ENCODE data around the gene PGK1. TPM values are rescaled to one million over a fixed set of nuclear protein-coding genes. Genes with fewer than 3 reads are reported as not detected.

Gene PGK1
- total and polyA plus RNA-seq, 4 donors: 70.3 to 172 (median 144) TPM

DNA sequence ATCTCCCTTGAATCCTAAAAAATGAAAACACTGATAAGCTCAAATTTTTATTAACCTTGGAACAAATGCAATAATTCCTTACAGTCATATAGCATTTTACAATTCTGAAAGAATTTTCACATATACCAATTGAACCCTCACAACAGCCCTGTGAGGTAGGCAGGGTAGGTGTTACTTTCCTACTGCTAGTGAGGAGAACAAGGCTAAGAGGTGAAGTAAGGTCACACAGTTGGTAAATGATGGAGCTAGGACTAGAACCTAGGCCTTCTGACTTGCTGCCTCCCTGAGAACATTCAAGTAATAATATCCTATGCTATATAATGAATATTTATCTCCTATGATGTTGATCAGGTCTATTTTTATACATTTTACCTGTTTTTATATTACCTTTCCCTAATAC, 25.7 kb downstream of the PGK1 start:
- Histone ChIP-seq H3K4me1 (ENCODE audit: control insufficient read depth in 4 of 4, insufficient read depth in 4 of 4, low read length in 3 of 4) (no peaks in the 10 kb centered on the region), H3K4me3 (ENCODE audit: low read depth in 1 of 3, low read length in 3 of 3) (no peak overlapping the region), H3K9me3 (ENCODE audit: control insufficient read depth in 4 of 4, low read length in 3 of 4) (no peaks in the 10 kb centered on the region), H3K27me3 (ENCODE audit: control insufficient read depth in 4 of 4, insufficient read depth in 4 of 4, low read length in 3 of 4) (peaks cover 0 to 2% (median 0%) of the 10 kb centered on the region in 4 donors), H3K27ac (ENCODE audit: low read depth in 1 of 2, low read length in 2 of 2) (no peak overlapping the region), H3K36me3 (ENCODE audit: control insufficient read depth in 4 of 4, insufficient read depth in 3 of 4, low read depth in 1 of 4, low read length in 3 of 4) (peaks cover 2 to 31% (median 14%) of the 10 kb centered on the region in 4 donors), H3K9ac (ENCODE audit: low read depth in 1 of 2, low read length in 2 of 2) (no peak overlapping the region)
- DNase-seq (ENCODE audit: low spot score): no peak
- no peak for TF ChIP-seq EGR1 (IDR thresholded peaks at IDR 0.05; ENCODE audit: low read depth in 2 of 2)
- no peak for TF ChIP-seq MAX (IDR thresholded peaks at IDR 0.05)
- TF ChIP-seq, protein P1, sequence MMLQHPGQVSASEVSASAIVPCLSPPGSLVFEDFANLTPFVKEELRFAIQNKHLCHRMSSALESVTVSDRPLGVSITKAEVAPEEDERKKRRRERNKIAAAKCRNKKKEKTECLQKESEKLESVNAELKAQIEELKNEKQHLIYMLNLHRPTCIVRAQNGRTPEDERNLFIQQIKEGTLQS (IDR thresholded peaks at IDR 0.05): no peak
- TF ChIP-seq, protein P2, sequence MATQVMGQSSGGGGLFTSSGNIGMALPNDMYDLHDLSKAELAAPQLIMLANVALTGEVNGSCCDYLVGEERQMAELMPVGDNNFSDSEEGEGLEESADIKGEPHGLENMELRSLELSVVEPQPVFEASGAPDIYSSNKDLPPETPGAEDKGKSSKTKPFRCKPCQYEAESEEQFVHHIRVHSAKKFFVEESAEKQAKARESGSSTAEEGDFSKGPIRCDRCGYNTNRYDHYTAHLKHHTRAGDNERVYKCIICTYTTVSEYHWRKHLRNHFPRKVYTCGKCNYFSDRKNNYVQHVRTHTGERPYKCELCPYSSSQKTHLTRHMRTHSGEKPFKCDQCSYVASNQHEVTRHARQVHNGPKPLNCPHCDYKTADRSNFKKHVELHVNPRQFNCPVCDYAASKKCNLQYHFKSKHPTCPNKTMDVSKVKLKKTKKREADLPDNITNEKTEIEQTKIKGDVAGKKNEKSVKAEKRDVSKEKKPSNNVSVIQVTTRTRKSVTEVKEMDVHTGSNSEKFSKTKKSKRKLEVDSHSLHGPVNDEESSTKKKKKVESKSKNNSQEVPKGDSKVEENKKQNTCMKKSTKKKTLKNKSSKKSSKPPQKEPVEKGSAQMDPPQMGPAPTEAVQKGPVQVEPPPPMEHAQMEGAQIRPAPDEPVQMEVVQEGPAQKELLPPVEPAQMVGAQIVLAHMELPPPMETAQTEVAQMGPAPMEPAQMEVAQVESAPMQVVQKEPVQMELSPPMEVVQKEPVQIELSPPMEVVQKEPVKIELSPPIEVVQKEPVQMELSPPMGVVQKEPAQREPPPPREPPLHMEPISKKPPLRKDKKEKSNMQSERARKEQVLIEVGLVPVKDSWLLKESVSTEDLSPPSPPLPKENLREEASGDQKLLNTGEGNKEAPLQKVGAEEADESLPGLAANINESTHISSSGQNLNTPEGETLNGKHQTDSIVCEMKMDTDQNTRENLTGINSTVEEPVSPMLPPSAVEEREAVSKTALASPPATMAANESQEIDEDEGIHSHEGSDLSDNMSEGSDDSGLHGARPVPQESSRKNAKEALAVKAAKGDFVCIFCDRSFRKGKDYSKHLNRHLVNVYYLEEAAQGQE (IDR thresholded peaks at IDR 0.05): no peak
- no peak for TF ChIP-seq SP1 (IDR thresholded peaks at IDR 0.05)
- no peak for TF ChIP-seq FOXA1 (IDR thresholded peaks at IDR 0.05)
- no peak for TF ChIP-seq TAF1 (conservative IDR thresholded peaks at IDR 0.05)
- TF ChIP-seq CTCF (IDR thresholded peaks at IDR 0.05; ENCODE audit: low read depth, low read length, missing input control): no peak
- no peak for TF ChIP-seq GABPA (IDR thresholded peaks at IDR 0.05 in 1 of 2, conservative IDR thresholded peaks at IDR 0.05 in 1 of 2)
- no peak for TF ChIP-seq HNF4A (conservative IDR thresholded peaks at IDR 0.05)
- no peak for TF ChIP-seq ZBTB33 (IDR thresholded peaks at IDR 0.05)
- TF ChIP-seq FOXA2 (IDR thresholded peaks at IDR 0.05): no peak
- TF ChIP-seq RXRA (IDR thresholded peaks at IDR 0.05): no peak
- no peak for TF ChIP-seq NR2F2 (IDR thresholded peaks at IDR 0.05)
- no peak for TF ChIP-seq RAD21 (IDR thresholded peaks at IDR 0.05)
- no peak for TF ChIP-seq YY1 (IDR thresholded peaks at IDR 0.05)
- no peak for TF ChIP-seq HNF4G (IDR thresholded peaks at IDR 0.05)

DNA sequence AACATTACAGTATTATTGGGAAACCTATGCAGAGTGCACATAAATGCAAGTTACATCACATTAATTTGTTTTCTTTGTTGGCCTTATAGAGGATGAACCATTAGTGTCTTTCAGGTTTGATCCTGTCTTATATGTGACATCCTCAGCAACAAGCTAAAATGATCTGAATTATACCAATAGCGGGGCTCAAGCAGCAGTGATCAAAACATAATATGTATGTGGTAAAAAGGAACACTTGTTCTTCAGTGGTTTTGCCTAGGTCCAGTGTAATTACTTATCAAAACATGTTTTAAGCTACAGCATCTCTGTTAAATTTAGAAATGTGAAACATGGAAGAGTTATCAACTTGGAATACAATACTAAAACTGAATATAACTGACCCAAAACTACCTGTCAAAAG, 26.3 kb downstream of the PGK1 start:
- 98% methylated on average over 1 of the region's 1 CpG for WGBS
- Histone ChIP-seq H3K4me3 (ENCODE audit: low read depth in 1 of 3, low read length in 3 of 3) (no peak overlapping the region), H3K27ac (ENCODE audit: low read depth in 1 of 2, low read length in 2 of 2) (no peak overlapping the region), H3K9ac (ENCODE audit: low read depth in 1 of 2, low read length in 2 of 2) (no peak overlapping the region), H3K36me3 (ENCODE audit: control insufficient read depth in 4 of 4, insufficient read depth in 3 of 4, low read depth in 1 of 4, low read length in 3 of 4) (peaks cover 2 to 24% (median 11%) of the 10 kb centered on the region in 4 donors), H3K4me1 (ENCODE audit: control insufficient read depth in 4 of 4, insufficient read depth in 4 of 4, low read length in 3 of 4) (no peaks in the 10 kb centered on the region), H3K9me3 (ENCODE audit: control insufficient read depth in 4 of 4, low read length in 3 of 4) (no peaks in the 10 kb centered on the region), H3K27me3 (ENCODE audit: control insufficient read depth in 4 of 4, insufficient read depth in 4 of 4, low read length in 3 of 4) (peaks cover 0 to 2% (median 0%) of the 10 kb centered on the region in 4 donors)
- DNase-seq (ENCODE audit: low spot score): no peak
- TF ChIP-seq RAD21 (IDR thresholded peaks at IDR 0.05): no peak
- TF ChIP-seq HNF4G (IDR thresholded peaks at IDR 0.05): no peak
- no peak for TF ChIP-seq JUND (IDR thresholded peaks at IDR 0.05)
- TF ChIP-seq FOXA1 (IDR thresholded peaks at IDR 0.05): no peak
- no peak for TF ChIP-seq RXRA (IDR thresholded peaks at IDR 0.05)
- TF ChIP-seq ZBTB33 (IDR thresholded peaks at IDR 0.05): no peak
- TF ChIP-seq EGR1 (IDR thresholded peaks at IDR 0.05; ENCODE audit: low read depth in 2 of 2): no peak
- no peak for TF ChIP-seq FOXA2 (IDR thresholded peaks at IDR 0.05)
- no peak for TF ChIP-seq YY1 (IDR thresholded peaks at IDR 0.05)
- TF ChIP-seq MAX (IDR thresholded peaks at IDR 0.05): no peak
- no peak for TF ChIP-seq SP1 (IDR thresholded peaks at IDR 0.05)
- TF ChIP-seq TAF1 (conservative IDR thresholded peaks at IDR 0.05): no peak
- TF ChIP-seq GABPA (IDR thresholded peaks at IDR 0.05 in 1 of 2, conservative IDR thresholded peaks at IDR 0.05 in 1 of 2): no peak

Data from liver (tissue), 9 donors.